Neural cell (in vitro differentiated cells): ENCODE results near the gene ARL13B.

Experiments
- EP300 ChIP-seq: fragments of 450-650 bp; conservative IDR thresholded peaks from 2 replicates; pipeline ENCODE4 v1.6.1; 2014; ENCODE audit warnings: antibody characterized with exemption, mild to moderate bottlenecking, moderate library complexity; ENCODE audit not compliant: poor library complexity, severe bottlenecking
- EZH2 ChIP-seq: fragments of 200-600, 300-800 bp; shearing (Covaris generic), sonication (generic); IDR thresholded peaks from 2 replicates; pipeline ENCODE4 v1.6.1; 2014; ENCODE audit warnings: antibody characterized with exemption, low read length, borderline replicate concordance, mild to moderate bottlenecking; ENCODE audit not compliant: insufficient read depth, poor library complexity, severe bottlenecking

- TF ChIP-seq EP300 (no peak), EZH2 (no peak)
Measured at GRCh38 chr3:93992207-93992606, 12.3 kb downstream of the ARL13B start.
